GM21528 (cell line): ENCODE results near the gene EMC8.
A peak's percentile ranks its signal among the peaks of the same experiment; 100 is the strongest.
"Not testable (repeated sequence)": the region's sequence is repeated elsewhere in the genome, so short reads cannot be mapped to it uniquely, and the experiment has no call there.

Source experiments
- ATAC-seq: cut with Tn5 transposase; IDR thresholded peaks from one replicate; pipeline ENCODE4 v1.9.1; 2021; ENCODE audit warnings: mild to moderate bottlenecking, moderate library complexity; ENCODE audit not compliant: unreplicated experiment, low FRiP score

EMC8 gene

GRCh38 chr16:85799497-85800320 lies at the start of gene EMC8, which contains the start of gene COX4I1:
TSS of gene EMC8 (minus strand) at chr16:85799544. CDS start at chr16:85799295, 249 bp downstream.
TSS of gene COX4I1 (plus strand) at chr16:85799695. CDS start at chr16:85801206, 1,511 bp downstream.
- ATAC-seq, result peak; percentile 81

GRCh38 chr16:85848986-85849385 lies 49.6 kb upstream of the EMC8 start:
- ATAC-seq, result no peak

GRCh38 chr16:85847681-85848601 lies 48.6 kb upstream of the EMC8 start:
- no peak for ATAC-seq

- no peak for ATAC-seq
These were observed 47.7 kb upstream of the EMC8 start for GRCh38 chr16:85847036-85847435.

- ATAC-seq, result no peak
These were observed 47.1 kb upstream of the EMC8 start for GRCh38 chr16:85846461-85846860.

- no peak for ATAC-seq
These were observed 45.9 kb upstream of the EMC8 start for GRCh38 chr16:85845266-85845665.

GRCh38 chr16:85844786-85845185 lies 45.4 kb upstream of the EMC8 start:
- no peak for ATAC-seq

- no peak for ATAC-seq
These were observed 44.8 kb upstream of the EMC8 start for GRCh38 chr16:85844169-85844481.

- no peak for ATAC-seq
These were observed 44.3 kb upstream of the EMC8 start for GRCh38 chr16:85843471-85844168.

- no peak for ATAC-seq
These were observed 43.5 kb upstream of the EMC8 start for GRCh38 chr16:85842848-85843247.

- no peak for ATAC-seq
These were observed 43.1 kb upstream of the EMC8 start for GRCh38 chr16:85842435-85842834.

GRCh38 chr16:85840801-85841200 lies 41.5 kb upstream of the EMC8 start:
- no peak for ATAC-seq

- no peak for ATAC-seq
These were observed 41.1 kb upstream of the EMC8 start for GRCh38 chr16:85840395-85840794.

GRCh38 chr16:85839681-85840240 lies 40.4 kb upstream of the EMC8 start:
- no peak for ATAC-seq

GRCh38 chr16:85838876-85839585 lies 39.7 kb upstream of the EMC8 start:
- ATAC-seq, result no peak

GRCh38 chr16:85838381-85838780 lies 39.0 kb upstream of the EMC8 start:
- no peak for ATAC-seq

- ATAC-seq, result not testable (repeated sequence)
These were observed 38.3 kb upstream of the EMC8 start for GRCh38 chr16:85837654-85838053.

GRCh38 chr16:85836706-85837582 lies 37.6 kb upstream of the EMC8 start:
- no peak for ATAC-seq
